PFSK-1 (cell line): ENCODE results near the gene PNCK.

ENCODE experiments used
- FOXP2 ChIP-seq: optimal IDR thresholded peaks from 2 replicates; pipeline ENCODE3; 2011; ENCODE audit warnings: borderline replicate concordance, control low read depth, inconsistent platforms; ENCODE audit not compliant: insufficient read depth; ENCODE audit errors: extremely low read length, extremely low read depth
- POLR2AphosphoS5 ChIP-seq: IDR thresholded peaks from 2 replicates; pipeline ENCODE4 v1.6.1; 2012; ENCODE audit warnings: low read depth, mild to moderate bottlenecking, control low read depth, low read length, moderate library complexity
- REST ChIP-seq, 2 experiments: IDR thresholded peaks; 2 replicates each; pipeline versions ENCODE4 v1.6.1 to v1.8.0; 2011 to 2012; ENCODE audit warnings: low read depth in 2 of 2, low read length in 2 of 2, control low read depth in 1 of 2, inconsistent platforms in 1 of 2, mild to moderate bottlenecking in 1 of 2, moderate library complexity in 1 of 2; ENCODE audit not compliant: insufficient read depth in 1 of 2
- SIN3A ChIP-seq: IDR thresholded peaks from 2 replicates; pipeline ENCODE4 v1.6.1; 2012; ENCODE audit warnings: mild to moderate bottlenecking, low read length, moderate library complexity, borderline replicate concordance; ENCODE audit not compliant: insufficient read depth
- TAF1 ChIP-seq: IDR thresholded peaks from 2 replicates; pipeline ENCODE4 v1.6.1; 2012; ENCODE audit warnings: low read length, control low read depth, borderline replicate concordance; ENCODE audit not compliant: insufficient read depth

The PNCK gene

GRCh38 chrX:153672531-153673427 is 834 bp downstream of the PNCK start:
- TF ChIP-seq FOXP2, result no peak
- no peak for TF ChIP-seq SIN3A
- no peak for TF ChIP-seq REST (IDR thresholded peaks at IDR 0.05; ENCODE audit: insufficient read depth in 1 of 2, low read depth in 2 of 2, low read length in 2 of 2)
- TF ChIP-seq POLR2AphosphoS5, result no peak
- no peak for TF ChIP-seq TAF1

GRCh38 chrX:153671589-153672530 is 1.8 kb downstream of the PNCK start:
- TF ChIP-seq TAF1 (no peak), POLR2AphosphoS5 (no peak), SIN3A (no peak), FOXP2 (no peak)

- TF ChIP-seq REST (IDR thresholded peaks at IDR 0.05; ENCODE audit: insufficient read depth in 1 of 2, low read depth in 2 of 2, low read length in 2 of 2) (no peak), TAF1 (no peak), POLR2AphosphoS5 (no peak), FOXP2 (no peak), SIN3A (no peak)
These were observed 2.6 kb downstream of the PNCK start for GRCh38 chrX:153670748-153671588.

- TF ChIP-seq TAF1 (no peak), REST (IDR thresholded peaks at IDR 0.05; ENCODE audit: insufficient read depth in 1 of 2, low read depth in 2 of 2, low read length in 2 of 2) (no peak), POLR2AphosphoS5 (no peak), FOXP2 (no peak)
These were observed 3.5 kb downstream of the PNCK start for GRCh38 chrX:153669901-153670731.
